Islet of Langerhans (tissue), 1 donor: ENCODE results near the gene AOAH.
"Not testable (repeated sequence)": the region's sequence is repeated elsewhere in the genome, so short reads cannot be mapped to it uniquely, and the experiment has no call there.

Experiments
- FAIRE-seq: peaks from one replicate; lab custom pipeline; 2011; peaks lifted over from hg19 to GRCh38; lab: Jason Lieb, UNC

Gene AOAH

DNA sequence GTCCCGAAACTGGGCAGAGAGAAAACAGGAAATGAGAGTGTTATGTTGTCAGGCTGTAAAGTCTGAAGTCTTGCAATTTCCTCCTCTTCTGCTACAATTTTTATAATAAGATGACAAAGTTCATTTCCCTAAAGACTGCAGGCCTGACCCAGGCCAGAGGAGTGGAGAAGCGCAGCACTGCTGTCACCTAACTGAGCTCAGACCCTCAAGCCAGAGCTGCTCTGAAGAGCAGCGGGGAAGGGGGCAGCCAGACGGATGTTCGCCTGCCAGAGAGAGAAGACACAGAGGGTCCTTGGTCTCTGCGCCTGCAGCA, 12.6 kb upstream of the AOAH start:
- FAIRE-seq = no peak

DNA sequence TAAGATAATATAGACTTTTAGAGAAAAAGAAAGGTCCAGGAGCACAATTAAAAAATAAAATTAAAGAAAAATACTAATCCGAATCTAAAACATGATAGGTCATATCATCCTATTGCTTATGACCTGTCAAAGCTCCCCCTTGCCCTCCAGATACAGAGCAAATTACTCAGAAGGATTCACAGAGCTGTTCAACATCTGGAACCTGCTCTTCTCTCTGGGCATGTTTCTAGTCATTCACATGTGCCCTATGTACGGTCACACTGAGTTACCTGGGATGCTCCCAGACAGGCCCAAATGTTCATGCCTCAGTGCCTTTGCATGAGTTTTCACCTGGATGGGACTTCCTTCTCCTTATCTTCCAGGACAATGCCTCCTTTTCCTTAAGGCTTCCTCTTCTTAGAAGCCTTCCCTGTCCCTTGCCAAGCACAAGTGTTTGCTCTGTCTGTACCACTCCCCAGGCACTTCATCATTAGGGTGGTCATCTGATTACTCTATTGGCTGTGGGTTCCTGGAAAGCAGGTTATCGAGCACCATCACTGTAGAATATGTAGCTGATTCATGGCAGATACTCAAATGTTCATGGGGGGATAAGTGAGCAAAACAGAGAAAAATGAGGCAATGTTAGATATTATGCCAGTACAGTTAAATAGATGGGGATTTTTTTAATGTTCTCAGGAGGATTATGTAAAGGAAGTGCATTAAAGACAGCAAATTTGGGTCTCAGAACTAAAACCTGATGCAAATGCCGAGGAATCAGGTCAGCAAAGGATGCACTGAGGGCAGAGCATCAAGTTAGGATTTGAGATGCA, 12.0 kb upstream of the AOAH start:
- FAIRE-seq = no peak

DNA sequence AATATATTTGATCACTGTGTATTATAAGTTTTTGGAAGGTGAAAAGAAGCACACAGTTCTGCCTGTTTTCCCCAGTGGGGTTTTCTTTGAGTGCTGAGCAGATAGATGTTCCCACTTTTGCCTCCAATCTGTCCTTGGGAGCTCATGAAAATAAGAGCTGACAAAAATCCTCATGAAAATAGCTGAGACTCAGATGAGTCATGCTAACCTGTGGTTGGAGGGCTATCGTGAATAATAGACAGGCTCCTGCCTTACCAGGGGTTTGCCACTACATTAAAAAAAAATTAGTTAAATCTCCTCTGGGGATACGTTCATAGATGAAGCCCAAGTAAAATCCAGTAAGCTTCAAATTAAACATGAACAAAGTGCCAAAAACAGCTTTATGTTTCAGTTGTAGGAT, 10.9 kb upstream of the AOAH start:
- no peak for FAIRE-seq

DNA sequence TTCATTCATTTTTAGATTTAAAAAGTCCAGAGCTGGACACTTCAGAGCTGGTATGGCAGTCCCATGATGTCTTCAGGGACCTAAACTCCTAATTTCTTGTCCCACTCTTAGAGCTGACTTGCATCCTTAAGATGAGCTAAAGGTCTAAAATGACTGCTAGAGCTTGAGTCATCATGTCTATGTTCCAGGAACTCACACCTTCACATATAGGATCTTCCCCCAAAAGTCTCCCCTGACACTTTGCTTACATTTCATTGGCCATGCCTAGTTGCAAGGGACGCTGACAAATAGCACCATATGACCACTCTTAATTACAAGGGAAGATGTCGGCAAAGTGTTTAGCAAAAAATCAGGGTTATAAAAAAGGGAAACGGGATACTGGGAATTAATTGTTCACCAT, 10.4 kb upstream of the AOAH start:
- FAIRE-seq = no peak

DNA sequence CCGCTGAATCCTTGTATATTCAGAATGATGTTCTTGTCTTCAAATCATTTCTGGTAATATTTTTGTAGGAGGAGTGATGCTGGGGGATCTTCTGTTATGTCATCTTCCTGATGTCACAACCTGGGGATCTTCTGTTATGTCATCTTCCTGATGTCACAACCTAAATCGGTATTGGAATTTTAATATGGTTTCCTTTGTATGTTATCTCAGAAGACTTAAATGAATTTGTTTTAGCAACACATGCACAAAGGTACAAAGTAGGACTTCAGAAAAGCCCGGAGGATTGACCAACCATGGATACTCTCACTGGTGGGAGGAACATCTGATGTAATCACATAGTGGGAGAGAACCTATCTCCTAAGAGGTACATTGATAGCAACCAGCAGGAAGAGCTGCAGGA, 9.1 kb upstream of the AOAH start:
- FAIRE-seq = no peak

DNA sequence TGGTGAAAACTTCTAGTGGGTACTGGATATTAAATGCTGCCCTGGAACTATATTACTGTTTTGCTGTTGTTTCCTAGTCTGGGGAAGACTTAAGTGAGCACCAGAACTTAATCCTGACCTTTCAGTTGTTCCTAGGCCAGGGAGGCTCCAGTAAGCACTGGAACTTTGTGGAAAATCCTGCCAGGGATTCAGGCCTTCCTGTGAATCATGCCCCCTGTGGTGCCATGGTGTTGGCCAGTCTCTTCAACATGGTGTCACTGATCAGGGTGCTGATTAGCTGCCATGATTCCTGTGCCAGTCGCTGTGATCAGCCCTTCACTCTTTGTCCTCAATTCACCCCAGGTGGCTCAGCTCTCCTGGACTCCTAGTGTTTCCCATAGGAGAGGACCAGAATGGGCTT, 8.5 kb upstream of the AOAH start:
- FAIRE-seq = no peak

DNA sequence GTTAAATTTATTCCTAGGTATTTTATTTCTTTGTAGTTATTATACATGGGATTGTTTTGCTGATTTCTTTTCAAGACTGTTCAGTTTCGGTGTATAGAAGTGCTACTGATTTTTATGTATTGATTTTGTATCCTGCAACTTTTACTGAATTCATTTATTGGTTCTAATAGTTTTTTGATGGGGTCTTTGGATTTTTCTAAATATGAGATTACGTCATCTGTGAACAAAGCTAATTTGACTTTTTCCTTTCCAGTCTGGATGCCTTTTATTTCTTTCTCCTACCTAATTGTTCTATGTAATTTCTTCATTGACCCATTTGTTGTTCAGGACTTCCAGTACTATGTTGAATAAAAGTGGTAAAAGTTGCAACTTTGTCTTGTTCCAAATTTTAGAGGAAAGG, 5.8 kb upstream of the AOAH start:
- no peak for FAIRE-seq

DNA sequence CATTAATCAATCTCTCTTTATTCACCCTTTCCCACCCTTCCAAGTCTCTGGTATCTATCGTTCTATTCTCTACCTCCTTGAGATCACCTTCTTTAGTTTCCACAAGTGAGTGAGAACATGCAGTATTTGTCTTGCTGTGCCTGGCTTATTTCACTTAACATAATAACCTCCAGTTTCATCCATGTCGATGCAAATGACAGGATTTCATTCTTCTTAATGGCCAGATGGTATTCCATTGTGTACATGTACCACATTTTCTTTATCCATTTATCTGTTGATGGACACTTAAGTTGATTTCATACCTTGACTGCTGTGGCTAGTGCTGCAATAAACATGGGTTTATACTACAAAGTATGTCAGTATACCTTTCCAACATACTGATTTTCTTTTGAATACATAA, 3.8 kb upstream of the AOAH start:
- FAIRE-seq = no peak

DNA sequence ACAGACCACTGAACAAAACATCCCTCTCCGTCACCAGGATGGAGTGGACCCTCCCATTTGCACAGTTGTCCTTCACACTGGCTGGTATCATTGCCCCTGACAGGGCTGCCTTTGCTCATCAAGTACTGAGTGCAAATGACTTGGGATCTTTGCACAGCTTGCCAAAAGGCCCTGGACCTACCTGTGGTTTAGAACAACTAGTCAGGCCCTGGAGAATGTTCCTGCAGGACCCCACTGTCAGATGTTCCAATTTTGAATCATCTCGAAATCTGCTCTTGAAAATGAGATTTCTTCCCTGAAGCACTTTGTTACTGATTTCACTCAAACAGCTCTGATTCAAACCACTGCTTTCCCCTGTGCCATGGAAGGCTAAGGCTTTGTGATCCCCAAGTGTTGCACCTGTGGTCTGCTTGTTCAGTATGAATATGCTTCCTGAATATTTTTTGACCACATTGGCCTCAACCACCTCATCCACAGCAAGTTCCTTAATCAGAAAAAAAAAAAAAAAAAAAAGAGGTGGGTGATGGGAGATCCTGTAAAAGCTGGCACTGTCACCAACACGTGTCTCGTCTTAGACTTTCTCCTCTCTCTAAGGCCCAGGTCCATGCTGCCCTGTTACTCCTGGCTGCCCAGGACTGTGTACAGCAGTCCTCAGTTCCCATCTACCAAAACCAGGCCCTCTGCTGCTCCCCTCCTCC, 2.7 kb upstream of the AOAH start:
- no peak for FAIRE-seq

DNA sequence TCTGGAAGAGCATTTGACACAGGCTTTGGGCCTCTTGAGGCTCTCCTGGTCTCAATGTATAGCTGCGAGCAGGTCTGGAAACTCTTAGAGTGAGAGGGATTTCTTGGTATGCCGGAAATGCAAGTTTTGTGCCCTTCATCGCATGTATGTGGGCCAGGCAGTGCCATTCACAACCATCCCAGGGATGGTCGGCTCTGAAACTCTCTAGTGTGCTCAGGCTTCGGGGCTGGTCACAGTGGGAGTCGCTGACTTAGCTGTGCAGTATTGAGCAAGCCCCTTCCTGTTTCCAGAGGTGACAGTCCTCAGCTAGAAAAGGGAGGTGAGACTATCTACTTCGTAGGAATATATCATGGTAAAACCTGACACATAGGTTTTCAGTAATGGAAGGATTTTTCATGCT, 2.0 kb upstream of the AOAH start:
- no peak for FAIRE-seq

DNA sequence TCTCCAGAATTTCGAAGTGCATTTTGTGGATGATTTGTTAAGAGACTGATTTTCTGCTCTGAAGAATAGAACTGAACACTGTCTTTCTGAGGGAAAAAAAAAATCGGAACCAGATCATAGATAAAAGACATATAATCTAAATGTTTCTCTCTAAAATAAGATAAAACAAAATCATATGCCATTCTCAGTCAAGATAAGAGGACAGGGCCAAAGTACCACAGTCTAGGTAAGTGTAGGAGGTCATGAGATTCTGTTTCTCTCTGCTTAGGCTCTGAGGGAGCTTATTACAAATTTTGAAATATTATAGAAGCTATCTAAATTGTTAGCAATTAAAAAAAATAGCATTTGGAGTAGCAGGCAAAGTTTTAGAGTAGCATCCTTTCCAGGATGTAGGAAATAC, 702 bp upstream of the AOAH start:
- FAIRE-seq = no peak

DNA sequence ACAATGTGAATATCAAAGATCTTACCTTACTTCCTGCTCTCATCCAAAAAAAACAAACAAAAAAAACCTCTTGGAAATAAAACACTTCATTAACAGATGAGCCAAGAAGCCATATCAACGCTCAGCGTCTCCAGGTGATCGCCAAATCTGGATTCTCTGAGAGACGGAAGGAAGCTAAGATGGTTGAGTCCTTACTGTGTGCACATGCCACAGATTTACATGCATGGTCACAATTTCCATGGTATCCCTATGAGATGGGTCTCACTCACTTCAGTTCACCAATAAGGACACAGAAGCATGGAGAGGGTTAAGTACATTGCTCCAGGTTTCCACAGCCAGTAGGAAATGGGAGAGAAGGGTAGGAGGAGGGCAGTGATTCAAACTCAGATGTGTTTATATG, 1.0 kb downstream of the AOAH start:
- FAIRE-seq = no peak

DNA sequence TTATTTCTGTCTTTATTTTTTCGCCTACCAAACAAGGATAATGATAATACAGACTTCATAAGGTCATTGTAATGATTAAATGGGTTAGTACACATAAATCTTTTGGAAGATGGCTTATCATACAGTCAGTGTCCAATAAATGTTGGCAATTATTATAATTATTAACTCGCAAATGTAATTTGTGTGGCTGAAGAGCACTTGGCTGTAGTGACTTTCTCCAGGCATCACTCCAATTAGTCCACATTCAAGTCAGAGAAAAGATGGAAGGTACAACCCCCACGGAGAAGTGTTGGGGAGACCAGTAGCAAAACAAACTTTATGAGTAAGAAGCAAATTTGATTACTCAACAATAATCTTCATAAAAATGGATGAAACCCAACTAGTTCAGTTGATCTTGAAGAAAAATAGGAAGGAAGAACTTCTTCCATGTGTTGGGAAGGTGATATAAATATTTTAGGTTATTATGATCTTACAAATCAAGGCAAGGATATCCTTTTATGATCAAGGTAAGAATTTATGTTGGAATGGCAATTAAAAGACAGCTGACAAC, 5.1 kb downstream of the AOAH start:
- FAIRE-seq = no peak

DNA sequence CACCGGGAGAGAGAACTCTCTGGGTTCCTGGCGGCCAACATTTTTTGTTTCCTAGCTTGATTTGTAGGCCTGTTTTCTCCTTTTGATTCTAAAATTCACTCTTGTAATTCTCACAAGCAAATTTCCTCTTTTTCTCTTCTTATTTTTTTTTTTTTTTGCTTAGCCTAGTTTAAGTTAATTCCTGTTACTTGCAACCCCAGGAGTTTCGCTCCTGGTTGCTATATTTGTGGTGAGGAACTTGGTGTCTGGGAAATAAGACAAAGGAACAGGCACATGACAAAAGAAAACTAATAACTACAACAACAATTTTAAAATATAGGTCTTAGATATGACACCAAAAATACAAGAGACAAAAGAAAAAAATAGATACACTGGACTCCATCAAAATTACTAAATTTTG, 6.7 kb downstream of the AOAH start:
- FAIRE-seq = no peak

DNA sequence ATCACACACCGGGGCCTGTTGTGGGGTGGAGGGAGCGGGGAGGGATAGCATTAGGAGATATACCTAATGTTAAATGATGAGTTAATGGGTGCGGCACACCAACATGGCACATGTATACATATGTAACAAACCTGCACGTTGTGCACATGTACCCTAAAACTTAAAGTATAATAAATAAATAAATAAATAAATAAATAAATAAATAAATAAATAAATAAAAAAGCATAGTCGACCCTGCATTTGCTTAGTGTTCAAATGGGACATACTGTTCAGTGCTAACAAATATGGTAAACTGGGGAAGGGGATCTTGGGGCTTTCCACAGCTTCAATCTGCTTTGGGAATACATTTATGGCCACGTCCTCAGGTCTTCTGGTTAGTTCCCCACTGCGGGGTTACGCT, 7.5 kb downstream of the AOAH start:
- FAIRE-seq = not testable (repeated sequence)

DNA sequence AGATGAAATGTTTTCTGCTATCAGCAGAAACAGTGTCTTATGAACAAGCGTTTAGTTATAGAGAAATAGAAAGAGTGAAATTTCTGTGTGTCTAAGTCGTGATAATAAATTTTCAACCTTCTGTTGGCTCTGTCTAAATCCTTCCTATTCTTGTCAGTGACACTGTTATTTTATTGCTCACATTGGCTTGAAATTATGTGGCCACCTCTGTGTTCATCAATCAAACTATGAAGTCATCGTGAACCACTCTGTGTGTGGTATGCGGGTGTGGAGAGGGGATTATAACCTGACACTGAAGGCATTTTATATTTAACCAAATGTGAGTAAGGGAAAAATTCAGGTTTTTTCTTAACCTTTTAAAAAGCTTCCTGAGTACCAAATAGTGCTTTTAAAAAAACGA, 12.3 kb downstream of the AOAH start:
- FAIRE-seq = peak; percentile 17

DNA sequence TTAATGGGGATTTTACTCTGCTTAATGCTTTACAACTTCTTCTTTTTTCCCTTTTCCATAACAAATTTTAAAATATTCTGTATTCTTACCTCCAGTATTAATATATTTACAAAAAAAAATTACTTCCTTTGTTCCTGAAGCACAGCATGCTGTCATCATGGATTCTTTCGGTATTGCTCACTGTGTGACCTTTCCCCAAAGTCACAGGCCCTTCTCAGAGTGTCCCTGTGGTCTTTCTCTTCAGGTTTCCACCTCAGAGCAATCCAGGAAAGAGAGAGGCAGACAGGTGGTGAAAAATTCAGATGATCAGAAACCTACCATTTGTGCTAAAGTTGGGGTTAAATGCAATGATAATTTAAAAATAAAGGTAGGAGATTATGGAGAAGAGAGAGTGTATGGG, 13.0 kb downstream of the AOAH start:
- no peak for FAIRE-seq

DNA sequence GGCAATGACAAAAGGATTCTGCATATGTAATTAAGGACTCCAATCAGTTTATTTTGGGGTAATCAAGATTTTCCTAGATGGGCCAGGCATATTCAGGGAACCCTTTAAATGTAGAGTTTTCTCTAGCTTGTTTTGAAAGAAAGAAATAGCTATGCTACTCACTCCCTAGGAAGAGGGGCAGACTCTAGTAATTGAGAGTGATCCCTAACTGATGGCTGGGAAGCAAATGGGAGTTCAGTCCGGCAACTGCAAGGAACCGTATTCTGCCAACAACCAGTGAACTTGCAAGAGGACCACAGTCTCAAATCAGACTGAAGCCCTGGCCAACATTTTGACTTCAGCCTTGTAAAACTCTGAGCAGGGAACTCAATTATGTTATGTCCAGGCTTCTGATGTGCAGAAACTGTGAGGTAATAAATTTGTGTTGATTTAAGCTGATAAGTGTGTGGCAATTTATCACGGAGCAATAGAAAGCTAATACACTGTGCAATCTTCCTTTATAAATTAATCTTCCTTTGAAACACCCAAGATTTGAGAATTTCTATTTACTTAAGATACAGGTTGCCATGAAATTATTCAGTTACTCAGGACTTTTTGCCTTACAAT, 14.0 kb downstream of the AOAH start:
- FAIRE-seq = peak; percentile 21

DNA sequence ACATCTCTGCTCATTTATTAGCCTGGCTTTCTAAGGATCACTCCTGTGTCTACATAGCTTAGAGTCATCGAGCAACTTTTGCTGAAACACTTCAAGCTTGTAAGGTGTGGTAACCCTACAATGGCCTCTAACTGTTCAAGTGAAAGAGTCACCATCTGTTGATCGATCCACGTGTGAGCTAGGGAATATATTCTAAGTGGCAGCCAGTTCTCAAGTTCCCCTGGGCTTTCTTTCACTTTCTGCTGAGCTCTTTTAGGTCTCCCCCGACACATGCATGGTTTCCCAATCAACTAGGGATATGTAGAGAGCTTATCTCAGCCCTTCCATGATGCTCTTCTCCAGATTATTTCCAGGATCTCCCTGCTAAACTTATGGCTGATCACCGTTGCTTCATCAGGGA, 15.5 kb downstream of the AOAH start:
- FAIRE-seq = no peak

DNA sequence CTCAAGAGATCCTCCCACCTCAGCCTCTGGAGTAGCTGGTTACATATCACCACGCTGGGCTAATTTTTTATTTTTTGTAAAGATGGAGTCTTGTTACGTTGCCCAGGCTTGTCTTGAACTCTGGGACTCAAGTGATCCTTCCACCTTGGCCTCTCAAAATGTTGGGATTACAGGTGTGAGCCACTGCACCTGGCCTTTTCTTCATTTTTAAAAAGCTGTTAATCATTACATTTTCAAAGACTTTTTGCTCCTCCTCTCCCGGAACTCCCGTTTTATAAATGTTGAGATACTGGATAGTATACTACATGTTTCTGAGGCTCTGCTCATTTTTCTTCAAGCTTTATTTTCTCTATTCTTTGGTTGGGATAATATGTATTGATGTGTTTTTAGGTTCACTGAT, 16.4 kb downstream of the AOAH start:
- FAIRE-seq = no peak

DNA sequence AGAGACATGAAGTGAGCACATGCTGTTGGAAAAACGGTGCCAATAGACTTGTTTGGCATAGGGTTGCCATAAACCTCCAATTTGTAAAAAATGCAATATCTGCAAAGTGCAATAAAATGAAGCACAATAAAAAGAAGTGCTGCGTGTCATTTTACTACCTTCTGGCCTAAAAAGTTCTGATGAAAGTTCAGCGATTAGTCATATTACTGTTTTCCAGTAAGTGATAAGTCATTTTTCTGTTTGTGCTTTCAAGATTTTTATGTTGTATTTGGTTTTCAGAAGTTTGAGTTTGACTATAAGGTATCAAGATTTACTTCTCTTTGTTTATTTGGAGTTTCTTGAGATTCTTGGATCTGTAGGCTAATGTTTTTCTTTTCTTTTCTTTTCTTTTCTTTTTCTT, 16.8 kb downstream of the AOAH start:
- FAIRE-seq = no peak

DNA sequence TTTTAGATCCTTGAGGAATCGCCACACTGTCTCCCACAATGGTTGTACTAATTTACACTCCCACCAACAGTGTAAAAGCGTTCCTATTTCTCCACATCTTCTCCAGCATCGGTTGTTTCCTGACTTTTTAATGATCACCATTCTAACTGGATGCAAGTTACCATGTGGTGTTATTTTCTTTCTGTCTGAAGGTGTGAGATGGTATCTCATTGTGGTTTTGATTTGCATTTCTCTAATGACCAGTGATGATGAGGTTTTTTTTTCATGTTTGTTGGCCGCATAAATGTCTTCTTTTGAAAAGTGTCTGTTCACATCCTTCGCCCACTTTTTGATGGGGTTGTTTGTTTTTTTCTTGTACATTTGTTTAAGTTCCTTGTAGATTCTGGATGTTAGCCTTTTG, 20.4 kb downstream of the AOAH start:
- not testable (repeated sequence) for FAIRE-seq

DNA sequence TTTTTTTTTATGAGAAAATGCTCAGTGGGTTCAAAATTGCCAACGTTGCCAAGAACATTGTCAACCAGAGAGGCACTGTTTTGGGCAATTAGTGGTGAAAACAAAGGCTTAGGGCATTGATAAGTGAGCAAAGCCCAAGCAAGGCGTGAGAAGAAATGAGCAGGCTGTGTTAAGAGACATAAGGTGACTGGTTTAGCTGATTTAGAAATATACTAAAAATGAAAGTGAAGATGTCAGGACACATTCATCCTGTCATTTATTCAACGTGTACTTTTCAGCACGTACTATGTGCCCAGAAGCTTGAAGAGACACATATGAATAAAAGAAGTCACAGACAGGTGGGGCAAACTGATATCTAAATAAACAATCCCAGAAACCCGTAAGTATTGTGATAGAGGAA, 31.8 kb downstream of the AOAH start:
- no peak for FAIRE-seq

DNA sequence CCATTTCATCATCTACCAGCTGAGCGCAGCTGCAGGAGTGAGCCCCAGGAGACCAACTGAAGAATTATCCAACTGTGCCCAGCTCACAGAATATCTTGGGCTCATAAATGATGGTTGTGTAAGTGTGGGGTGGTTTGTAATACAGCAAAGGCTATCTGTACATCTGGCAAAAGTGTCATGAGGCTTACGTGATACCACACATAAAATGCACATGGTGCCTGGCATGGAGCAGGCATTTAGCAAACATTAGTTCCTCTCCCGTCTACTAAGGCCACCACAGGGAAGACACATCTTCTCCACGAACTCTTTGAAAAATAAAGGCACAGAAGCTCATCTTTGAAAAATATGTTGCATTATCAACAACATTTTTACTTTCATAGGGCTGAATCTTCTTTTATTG, 32.3 kb downstream of the AOAH start:
- FAIRE-seq = no peak
